ENCODE data around the gene CIPC.

The CIPC gene

DNA sequence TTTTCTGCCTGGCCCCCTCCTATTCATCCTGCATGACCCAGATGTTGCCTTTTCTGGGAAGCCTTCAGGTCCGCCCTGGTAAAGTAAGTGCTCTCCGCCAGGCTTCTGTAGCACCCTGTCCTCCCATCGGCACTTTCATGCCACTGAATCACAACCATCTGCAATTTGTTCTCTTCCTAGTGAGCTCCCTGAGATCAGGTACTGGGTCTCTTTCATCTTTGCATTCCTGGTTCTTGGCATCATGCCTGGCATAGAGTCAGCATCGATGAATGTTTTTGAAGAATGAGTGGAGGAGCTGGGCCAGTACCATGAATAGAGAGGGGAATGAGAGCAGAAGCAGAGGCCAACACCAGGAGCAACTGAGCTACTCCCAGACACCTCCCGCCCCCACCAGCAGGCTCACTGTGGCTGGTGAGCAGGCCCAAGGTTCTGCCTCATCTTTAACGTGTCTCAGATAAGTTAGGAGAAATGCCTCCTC lies 30.4 kb downstream of the CIPC start:
- no peak for DNase-seq

DNA sequence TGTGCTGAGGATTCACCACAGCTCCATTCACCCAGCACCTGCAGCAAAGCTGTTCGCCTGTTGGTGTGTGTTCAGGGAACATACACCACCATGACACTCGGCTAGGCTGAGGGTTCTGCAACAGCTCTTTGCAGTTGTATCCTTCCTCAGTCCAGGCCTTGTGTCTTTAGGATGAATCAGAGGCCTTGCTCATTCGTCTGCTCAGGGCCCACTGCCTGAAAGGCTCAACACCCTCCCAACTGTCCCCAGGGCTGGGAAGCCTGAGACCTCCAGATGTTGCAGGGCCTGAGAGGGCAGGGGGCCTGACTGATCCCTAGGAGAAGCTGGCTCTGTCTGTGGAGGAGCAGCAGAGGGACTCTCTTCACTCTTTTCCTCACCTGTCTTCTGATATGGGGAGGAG lies 32.3 kb downstream of the CIPC start:
- no peak for DNase-seq

DNA sequence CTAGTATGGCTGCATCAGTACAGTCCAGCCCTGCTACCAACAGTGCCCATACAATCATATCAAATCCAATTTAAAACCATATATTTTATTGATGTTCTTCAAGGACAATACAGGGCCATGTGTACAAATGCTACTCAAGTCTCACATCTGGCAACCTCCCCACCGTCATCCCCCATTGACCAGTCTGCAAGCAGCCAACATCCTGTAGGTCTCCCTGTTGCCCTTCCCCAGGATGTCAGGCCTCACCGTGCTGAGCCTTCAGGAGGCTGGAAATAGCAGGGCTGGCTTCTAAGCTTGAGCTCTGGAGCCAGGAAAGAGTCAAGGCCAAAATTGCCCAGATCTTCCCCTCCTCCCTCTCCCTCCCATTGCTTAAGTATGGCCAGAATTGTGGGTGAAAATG lies 33.1 kb downstream of the CIPC start:
- no peak for DNase-seq

DNA sequence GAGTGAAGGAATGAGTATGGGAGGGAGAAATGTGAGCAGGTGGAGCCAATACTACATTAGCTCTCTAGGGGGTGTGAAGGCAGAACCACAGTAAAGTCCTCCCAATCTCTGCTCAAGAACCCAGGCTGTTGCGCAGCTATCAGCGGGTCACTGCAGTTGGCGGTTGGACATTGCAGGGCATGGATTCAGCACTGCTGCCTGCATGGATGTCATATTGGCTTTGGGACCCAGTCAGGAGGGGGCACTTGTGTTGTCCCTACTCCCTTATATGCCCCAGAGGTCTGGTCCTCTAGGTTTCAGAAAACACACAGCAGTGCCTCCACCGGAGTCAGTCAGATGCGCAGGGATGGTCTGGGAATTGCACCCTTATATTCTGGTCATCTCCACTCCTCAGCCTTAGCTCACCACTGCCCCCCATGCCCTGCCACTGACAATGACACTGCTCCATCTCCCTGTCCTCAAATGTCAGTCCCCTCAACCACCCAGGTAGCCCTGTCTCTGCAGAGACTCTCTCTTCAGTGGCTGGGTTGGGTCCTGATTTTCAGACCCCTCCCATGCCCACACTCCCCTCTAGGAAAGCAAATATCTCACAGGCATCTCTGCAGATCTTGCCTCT lies 33.9 kb downstream of the CIPC start:
- no peak for DNase-seq

DNA sequence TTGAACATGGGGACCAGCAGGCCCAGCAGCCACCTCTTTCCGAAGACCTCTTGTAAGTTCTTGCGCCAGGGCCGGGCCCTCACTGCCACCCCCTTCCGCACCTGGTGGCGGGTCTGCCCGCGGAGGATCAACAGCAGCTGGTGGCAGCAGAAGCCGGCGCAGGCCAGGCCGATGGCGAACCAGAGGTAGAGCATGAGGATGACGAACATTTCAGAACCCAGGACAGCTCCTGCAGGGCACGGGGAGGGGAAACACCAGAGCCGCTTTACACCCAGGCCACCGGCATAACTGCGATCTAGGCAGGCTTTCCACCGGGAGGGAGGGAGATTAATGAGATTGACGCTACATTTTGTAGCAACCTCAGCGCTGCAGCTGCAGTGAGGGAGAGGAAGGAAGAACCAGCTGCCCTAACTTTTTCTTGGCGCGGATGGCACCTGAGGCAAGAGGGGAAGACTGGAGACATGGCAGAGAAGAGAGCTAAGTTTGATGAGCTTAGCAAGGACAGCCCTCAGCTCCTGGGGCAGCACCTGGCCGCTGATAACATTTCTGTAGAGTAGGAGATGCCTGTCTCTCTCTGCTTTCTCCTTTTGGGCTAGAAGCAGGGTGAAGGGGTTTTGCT lies 35.8 kb downstream of the CIPC start:
- peak; percentile 45 for DNase-seq

DNA sequence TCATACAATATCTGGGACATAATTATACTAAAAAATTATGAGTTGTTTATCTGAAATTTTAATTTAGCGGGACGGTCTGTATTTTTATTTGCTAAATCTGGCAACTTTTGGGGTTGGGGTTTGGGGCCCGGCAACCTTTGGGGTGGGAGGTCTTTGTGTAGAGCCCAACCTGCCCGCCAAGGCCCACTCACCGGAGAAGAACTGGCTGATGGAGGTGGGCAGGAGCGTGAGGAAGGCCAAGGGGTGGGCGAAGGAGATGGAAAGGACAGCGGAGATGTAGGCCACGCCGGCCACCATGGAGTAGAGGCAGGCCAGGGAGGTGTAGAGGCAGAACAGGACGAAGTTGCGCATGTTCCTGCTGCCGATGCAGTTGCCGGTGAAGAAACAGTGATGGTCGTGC lies 41.0 kb downstream of the CIPC start:
- no peak for DNase-seq

DNA sequence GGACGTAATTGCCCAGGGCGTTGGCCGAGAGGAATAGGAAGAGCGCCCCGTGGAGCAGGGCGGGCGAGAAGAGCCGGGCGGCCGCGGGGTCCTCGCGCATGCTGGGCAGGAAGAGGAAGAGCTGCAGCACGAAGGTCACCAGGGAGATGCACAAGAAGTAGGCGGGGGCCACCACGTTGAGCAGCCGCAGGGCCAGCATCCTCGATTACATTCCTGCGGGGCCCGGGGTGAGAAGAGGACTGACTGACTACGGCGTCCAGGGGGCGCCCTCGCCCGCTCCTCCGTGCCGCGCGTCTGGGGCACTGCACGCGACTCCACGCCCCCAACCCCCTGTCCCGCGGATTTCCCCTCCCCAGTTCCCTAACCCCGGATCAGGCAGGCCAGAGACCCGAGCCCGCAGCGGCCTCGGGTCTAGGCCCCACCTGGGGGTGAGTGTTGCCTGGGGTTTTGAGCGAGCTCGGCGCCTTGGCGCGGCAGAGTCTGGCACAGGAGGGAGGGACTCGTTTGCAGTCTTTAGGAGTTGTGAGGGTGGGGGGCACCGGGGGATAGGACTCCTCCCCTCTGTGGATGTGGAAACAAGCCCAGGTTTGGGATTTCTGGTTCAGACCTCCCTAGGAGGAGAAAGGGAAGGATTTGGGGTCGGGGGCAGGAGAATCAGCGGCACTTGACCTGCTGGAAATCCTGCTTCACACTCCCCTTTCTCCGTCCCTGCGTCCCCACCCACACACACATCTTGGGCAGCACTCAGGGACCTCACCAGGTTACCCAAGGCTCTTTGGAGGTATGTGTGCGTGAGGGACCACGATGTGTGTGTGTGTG lies 41.7 kb downstream of the CIPC start:
- peak; percentile 51 for DNase-seq

DNA sequence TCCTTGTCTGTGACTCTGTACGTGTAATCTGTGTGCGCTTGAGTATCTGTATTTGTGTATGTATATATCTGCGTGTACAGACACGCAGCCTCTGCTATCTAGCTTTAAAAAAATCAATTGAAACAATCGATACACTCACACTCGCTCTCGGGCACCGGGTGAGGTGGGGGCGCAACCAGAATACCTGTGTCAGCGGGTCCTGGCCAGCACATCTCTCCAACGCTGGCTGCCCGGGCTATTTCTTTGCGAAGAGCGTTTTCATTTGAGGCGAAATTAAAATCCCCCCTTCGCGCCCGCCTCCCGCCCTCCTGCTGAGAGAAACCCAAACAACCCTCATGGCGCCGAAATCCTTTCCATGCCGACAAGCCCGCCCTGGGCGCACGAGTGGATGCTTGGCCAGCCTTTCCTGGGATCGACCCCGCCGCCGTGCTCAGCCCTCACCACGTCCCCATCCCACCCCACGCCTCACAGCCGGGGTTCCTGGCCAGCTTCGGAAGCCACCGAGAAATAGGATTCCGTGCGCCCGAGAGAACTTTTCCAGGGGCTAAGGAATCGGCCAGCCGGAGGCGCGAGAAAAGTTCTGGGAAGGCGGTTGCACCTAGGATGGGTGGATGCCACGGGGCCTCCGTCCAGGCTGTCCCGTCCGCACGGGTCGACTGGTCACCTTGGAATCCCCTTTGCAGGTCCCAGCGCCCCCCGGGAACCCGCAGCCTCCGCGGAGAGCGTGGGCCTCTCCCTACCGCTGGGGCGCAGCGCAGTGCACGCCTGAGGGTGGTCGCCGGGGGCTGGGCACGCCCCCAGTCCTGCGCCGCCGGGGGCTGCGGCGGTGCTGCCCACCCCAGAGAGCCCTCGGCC lies 42.5 kb downstream of the CIPC start:
- DNase-seq, result no peak

DNA sequence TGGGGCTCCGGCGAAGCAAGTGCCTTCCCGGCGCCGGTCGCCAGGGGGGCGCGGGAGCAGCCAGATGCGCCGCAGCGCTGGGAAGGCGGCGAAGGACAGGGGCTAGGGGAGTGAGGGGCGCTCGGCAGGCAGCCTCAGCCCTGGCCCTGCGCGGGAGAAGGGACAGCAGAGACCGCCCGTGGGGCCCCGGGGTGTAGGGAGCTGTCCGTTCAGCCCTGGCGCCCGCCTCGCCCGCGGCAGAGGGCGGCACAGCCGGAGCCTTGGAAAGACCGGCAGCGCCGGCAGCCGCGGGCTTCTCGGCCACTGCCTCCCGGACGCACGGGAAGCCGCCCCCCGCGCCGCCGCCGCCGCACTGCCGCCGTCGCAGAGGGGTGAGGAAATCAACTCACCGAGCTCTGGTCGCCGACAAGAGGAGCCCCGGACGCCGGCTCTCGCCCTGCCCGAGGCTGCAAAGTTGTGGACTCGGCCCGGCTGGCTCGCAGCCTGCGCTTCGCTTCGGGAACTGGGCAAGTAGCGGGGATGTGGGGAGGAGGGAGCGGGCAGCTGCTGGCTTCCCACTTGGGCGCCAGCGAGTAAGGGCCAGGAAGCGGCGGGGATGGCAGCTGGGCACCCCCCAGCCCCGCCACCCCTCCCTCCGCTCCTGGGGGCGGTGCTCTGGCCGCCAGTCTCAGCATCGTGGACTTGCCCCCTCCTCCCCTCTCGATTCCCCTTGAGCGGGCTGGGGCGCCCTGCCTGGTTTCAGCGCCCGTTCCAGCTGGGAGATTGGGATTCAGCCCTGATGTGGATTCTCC lies 43.4 kb downstream of the CIPC start, which contains the start of gene ZDHHC22:
ZDHHC22 (minus strand) TSS at position 578 of the 791 bp plus-strand sequence. CDS start 2,053 bp downstream, outside the sequence.
- no peak for DNase-seq

DNA sequence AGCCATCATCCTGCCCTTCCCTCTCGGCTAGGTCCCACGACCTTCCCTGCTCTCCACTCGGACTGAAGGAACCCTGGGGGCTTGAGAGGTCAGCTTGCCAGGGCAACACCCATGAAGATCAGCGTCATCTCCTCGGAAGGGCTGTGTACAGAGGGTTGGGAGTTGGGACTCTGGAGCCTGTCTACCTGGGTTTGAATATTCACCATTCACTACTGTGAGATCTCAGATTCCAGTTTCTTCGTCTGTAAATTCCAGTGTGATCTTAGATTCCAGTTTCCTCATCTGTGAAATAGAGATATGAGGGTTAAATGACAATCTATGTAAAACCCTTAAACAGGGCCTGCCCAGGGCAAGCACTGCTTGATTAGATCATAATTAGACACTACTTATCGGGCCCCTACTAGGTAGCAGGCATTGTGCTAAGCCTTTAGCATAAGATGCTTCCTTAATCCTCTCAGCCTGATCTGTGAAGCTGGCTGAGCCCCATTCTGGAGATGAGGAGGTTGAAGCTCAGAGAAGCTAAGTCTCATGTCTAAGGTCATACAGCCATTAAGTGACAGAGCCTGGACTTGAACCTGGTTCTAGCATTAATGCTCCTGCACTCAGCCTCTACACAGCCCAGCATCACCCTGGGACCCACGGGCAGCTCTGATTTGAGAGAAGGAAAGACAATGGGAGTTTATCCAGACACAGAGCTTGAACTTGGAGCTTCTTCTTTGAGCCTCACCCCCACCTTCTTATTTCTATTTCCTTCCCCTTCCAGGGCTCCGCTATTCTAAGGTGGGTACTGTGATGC lies 44.1 kb downstream of the CIPC start:
- DNase-seq, result no peak

DNA sequence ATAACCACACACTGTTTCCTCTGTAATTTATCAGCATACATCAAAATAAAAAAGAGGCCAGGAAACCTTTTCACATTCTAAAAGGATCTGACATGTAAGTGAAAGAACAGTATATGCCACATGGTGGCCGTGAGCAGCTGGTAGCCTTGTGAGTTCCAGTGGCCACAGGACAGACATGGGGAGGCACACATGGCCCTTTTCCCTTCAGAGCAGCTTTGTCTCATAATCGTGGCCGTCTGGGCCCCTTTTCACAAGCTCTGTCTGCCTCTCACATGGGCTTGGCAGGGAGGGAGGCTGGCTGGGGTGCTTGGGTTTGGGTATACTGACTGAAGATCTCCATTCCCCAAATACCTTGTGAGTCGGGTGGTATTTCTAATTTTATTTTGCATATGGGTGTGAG lies 45.0 kb downstream of the CIPC start:
- no peak for DNase-seq

DNA sequence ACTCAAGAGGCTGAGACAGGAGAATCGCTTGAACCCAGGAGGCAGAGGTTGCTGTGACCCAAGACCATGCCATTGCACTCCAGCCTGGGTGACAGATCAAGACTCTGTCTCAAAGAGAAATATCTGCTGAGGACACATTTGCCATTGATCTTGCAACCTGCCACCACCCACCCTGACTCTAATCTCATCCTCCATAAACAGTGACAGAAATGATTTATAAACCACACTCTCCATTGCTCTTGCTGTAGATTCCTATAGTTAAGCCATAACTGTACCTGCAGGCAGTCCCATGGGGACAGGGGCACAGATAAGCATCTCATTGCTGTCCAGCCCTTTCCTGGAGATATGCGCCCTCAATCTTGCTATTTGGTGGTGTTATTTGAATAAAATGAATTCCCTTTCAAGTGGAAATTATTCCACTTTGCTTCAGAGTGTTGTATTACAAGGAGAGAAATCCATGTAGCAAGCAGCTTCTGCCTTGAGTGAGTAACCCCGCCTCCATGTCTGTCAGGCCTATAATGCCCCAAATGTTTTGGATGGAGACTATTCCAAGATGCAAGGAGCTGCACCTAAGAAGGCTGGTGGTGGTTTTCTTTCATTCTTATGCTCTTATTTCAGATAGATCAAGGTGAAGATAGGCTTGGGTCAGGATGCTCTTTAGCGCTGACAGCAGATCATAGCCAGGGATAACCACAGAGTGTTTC lies 46.5 kb downstream of the CIPC start:
- no peak for DNase-seq

DNA sequence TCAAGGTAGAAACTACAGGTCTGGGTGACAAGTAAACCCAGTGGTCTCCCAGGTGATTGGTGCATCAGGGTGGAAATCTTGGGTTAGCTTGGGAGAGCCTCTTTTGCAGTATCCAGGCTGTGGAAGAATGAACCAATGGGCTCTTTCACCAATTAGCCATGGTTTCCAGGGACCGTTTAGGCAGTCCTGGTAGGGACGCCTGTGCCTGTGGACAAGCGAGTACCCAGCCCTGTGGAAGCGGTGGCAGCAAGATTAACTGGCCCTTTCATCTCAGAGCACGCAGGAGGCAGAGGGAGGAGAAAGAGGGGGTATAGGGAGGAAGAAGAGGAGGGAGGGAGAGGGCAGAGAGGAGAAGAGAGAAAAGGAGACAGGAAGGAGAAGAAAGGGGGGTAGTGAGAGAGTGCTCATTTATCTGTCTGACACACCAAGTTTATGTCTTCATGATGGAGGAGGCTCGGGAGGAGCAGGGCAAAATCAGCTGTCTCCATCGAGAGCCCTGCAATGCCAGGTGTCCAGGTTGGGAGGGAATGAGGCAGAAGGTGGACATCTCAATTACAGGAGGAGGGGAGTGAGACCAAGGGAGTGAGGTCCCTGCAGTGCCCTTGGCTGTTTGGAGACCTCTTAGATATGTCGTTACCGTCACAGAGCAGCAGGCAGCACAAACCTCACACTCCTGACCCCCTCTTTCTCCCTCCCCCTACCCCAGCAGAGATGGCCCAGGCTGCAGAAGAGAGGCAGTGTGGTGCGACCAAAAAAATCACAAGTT lies 48.1 kb downstream of the CIPC start:
- no peak for DNase-seq

DNA sequence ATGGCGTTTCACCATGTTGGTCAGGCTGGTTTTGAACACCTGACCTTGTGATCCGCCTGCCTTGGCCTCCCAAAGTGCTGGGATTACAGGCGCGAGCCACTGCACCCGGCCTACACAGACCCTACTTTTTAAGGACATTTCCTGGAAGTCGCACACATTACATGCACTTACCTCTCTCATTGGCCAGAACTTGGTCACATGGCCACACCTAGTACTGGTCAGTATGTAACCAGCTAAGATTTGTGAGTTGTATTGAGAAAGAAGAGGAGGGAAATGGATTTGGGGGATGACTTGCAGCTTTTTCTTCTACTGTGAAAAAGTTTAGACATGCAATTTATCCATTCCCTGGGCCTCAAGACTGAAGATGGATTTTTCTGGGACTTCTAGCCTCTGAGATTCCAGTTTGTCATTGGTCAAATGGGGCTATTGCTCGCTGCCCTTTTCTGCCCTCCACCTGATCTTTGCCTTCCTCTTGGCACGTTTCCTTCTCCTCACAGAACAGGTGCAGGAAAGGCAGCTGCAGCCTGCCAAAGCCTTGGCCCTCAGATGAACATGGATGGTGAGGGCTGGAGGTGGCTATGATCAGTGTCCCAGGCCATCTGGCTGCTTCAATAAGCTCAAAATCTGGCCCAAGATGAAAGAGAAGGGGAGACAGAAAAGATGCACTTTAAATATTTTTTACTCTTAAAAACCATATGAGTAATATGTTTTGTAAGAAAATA lies 50.6 kb downstream of the CIPC start:
- no peak for DNase-seq

DNA sequence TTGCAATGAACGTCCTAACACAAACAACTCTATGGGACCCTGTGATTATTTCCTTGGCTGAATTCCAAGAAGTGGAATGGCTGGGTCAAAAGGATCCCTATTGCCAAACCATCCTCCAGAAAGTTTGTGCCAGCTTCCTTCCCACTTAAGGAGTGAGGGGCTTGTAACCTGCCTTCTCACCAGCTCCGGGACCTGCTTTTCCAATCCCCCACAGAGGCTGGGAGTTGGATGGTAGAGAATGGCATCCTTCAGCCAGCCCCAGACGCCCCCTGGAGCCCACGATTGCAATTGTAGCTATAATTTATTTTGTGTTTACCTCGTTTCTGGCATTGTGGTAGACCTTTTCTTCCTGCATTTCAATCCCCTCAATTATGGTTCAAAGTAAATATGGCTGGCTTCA lies 53.2 kb downstream of the CIPC start:
- no peak for DNase-seq

DNA sequence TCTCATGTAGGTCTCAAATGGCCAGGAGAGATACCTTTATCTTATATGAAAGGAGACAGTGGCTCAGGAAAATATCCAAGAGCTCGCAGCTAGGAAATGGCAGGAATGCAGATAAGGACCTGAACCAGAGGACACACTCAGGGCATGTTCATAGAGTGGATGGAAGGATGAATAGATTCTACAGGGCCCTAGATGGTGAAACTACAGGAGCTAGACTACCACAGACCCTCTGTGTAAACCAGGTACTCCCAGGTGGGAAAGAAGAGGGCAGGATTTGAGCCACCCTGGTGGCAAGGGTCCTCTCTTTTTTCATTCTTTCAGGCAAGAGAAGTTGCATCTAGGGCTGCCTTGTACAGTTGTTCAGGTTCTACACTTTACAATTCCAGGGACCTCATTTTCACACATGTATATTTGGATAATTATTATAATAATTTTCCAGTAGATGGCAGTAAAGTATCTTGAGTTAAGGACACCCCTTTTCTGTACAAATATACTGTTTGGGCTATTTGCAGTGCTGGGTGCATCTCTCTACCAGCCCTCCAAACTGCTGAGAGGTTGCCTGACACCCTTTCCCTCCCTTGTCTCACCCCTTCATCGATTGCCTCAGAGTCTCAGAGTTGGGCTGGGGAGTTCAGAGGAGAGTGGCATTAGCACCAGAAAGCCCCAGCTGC lies 54.0 kb downstream of the CIPC start:
- DNase-seq, result no peak

DNA sequence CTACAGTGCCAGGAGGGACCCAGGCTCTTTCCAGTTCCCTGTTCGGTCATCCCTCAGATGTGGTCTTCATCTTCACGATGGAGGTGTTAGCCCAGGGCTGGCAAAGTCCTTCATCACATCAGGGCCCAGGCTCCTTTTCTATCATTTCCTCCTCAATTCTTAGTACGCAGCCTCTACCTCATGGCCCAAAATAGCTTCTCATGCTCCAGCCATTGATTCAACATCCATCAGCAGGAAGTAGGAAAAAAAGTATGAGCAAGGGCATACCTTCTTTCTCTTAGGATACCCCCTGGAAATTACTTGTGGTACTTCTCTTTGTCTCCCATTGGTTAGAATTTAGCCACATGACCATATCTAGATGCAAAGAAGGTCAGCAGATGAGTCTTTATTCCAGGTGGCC lies 55.7 kb downstream of the CIPC start:
- no peak for DNase-seq

DNA sequence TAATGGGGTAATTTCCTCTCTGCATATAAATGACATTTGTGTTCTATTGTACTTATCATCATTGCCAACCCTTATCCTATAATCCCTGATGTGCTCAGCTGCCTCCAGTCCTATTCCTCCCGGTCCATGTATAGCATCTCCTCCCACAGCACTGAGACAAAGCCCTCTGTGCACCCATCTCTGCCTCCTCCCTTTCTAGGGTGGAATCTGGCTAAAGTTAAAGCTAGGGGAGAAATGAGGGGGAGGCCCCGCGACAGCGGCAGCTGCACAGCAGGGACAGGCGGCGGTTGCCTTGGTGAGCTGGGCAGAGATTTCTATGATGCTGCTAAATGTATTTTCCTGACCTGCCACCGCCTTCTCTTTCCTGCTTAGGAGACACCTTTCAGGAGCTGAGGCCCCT lies 56.4 kb downstream of the CIPC start:
- DNase-seq, result no peak

DNA sequence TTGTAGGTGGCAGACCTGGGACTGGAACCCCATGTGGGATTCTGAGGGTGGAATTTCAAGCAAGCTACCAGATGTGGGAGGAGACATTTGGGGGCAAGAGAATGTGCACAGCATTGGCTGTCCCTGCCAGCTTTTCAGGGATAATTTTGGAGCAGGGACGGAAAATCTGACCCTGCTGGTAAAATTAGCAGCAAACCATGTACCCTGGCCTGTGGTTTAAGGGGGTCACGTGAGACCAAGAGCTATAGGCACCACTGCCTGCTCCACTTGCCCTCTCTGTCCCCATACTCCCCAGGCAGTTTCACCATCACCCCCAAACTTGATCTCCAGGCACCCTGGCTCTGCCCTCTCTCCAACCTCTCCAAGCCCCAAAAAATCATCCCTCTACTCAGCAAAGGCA lies 57.0 kb downstream of the CIPC start:
- no peak for DNase-seq

Data from stimulated activated CD4-positive, alpha-beta T cell treated with anti-CD3 and anti-CD28 coated beads, Interleukin-4, amount 100 ng/mL, for 1 hour (primary cell).